ENCODE results near the gene BACH2.

DNA sequence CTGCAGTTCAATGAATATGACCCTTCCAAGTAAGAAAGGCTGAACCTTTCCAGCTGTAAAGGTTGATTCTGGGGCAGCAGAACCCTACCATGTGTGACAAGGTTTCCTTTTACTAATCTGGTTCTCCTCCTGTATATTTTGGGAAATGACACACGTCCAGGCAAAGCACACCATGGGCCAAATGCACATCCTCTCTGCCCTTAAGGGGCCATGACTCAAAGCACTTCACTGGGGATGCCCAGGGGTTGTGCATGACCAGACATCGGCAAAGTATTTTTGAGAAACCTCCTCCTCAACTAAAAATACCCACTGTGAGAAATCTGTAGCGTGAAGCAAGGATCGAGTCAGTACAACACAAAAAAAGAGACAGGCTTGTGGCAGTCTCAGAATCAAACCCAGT lies 174.7 kb downstream of the BACH2 start:
- TF ChIP-seq, protein P1, sequence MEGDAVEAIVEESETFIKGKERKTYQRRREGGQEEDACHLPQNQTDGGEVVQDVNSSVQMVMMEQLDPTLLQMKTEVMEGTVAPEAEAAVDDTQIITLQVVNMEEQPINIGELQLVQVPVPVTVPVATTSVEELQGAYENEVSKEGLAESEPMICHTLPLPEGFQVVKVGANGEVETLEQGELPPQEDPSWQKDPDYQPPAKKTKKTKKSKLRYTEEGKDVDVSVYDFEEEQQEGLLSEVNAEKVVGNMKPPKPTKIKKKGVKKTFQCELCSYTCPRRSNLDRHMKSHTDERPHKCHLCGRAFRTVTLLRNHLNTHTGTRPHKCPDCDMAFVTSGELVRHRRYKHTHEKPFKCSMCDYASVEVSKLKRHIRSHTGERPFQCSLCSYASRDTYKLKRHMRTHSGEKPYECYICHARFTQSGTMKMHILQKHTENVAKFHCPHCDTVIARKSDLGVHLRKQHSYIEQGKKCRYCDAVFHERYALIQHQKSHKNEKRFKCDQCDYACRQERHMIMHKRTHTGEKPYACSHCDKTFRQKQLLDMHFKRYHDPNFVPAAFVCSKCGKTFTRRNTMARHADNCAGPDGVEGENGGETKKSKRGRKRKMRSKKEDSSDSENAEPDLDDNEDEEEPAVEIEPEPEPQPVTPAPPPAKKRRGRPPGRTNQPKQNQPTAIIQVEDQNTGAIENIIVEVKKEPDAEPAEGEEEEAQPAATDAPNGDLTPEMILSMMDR (IDR thresholded peaks at IDR 0.05 in 2 of 3, conservative IDR thresholded peaks at IDR 0.05 in 1 of 3; ENCODE audit: borderline replicate concordance in 1 of 3, insufficient read depth in 1 of 3, low read depth in 2 of 3, low read length in 2 of 3), result no peak
- TF ChIP-seq MAX (IDR thresholded peaks at IDR 0.05), result no peak
- TF ChIP-seq REST (IDR thresholded peaks at IDR 0.05; ENCODE audit: low read depth), result no peak
- TF ChIP-seq SP1 (IDR thresholded peaks at IDR 0.05; ENCODE audit: low read depth), result no peak
- no peak for TF ChIP-seq EZH2 (IDR thresholded peaks at IDR 0.05)
- no peak for TF ChIP-seq FOSL1 (IDR thresholded peaks at IDR 0.05; ENCODE audit: low read depth)
- no peak for TF ChIP-seq EZH2phosphoT487 (IDR thresholded peaks at IDR 0.05; ENCODE audit: borderline replicate concordance)
- no peak for TF ChIP-seq SIN3A (IDR thresholded peaks at IDR 0.05; ENCODE audit: low read depth)
- no peak for TF ChIP-seq POLR2A (IDR thresholded peaks at IDR 0.05; ENCODE audit: borderline replicate concordance, extremely low read depth, insufficient read depth, insufficient read length)
- no peak for TF ChIP-seq TCF7L2 (IDR thresholded peaks at IDR 0.05; ENCODE audit: borderline replicate concordance, extremely low read depth, insufficient read depth, insufficient read length)
- no peak for TF ChIP-seq CEBPB (IDR thresholded peaks at IDR 0.05; ENCODE audit: low read depth)
- no peak for TF ChIP-seq ZFX (IDR thresholded peaks at IDR 0.05)
- no peak for TF ChIP-seq POLR2AphosphoS5 (IDR thresholded peaks at IDR 0.05; ENCODE audit: low read depth, low read length)

All from HCT116 (cell line).